ENCODE measurements around the gene LRRC8C.

Gene LRRC8C

DNA sequence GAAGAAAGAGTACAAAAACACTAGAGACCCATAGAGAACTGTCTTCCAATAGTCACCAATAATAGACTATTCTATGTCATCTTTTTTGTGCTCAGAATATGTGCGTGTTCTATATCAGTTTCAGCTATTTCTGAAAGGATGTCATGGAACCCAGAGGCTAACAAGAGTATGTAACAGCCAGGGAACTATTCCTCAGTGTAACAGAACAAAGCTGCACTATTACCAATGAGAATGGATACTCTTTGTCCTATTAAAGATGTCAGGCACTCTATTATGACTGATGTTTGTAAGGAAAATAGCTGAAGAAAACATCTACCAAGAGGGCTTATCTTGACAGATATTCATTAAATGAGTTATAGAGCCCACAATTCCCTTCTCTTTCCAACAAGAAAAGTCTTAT, 8.6 kb upstream of the LRRC8C start:
- Histone ChIP-seq H4K20me1 (ENCODE audit: insufficient read depth, low read length) (no peaks in the 10 kb centered on the region), H3K4me3 (ENCODE audit: low read depth, low read length, poor library complexity, severe bottlenecking) (no peak overlapping the region), H3K9ac (ENCODE audit: low read length) (no peak overlapping the region), H3K4me2 (ENCODE audit: low read length) (no peak overlapping the region), H3K9me3 (ENCODE audit: low read length) (no peaks in the 10 kb centered on the region), H3K27me3 (ENCODE audit: insufficient read depth, low read length) (no peaks in the 10 kb centered on the region), H2AFZ (ENCODE audit: low read length) (no peak overlapping the region), H3K9me2 (ENCODE audit: low read depth, low read length) (no peaks in the 10 kb centered on the region), H3K79me2 (ENCODE audit: insufficient read depth, low read length) (no peaks in the 10 kb centered on the region), H3K36me3 (ENCODE audit: insufficient read depth, low read length) (no peaks in the 10 kb centered on the region), H3K27ac (ENCODE audit: low read depth, low read length, poor library complexity, severe bottlenecking) (no peak overlapping the region), H3F3A (ENCODE audit: insufficient read depth, low read length) (no peaks in the 10 kb centered on the region), H3K4me1 (ENCODE audit: insufficient read depth, low read length, severe bottlenecking) (no peaks in the 10 kb centered on the region)
- TF ChIP-seq EZH2 (IDR thresholded peaks at IDR 0.05; ENCODE audit: borderline replicate concordance, low read length), result no peak
- TF ChIP-seq CTCF (IDR thresholded peaks at IDR 0.05; ENCODE audit: low read length), result no peak

DNA sequence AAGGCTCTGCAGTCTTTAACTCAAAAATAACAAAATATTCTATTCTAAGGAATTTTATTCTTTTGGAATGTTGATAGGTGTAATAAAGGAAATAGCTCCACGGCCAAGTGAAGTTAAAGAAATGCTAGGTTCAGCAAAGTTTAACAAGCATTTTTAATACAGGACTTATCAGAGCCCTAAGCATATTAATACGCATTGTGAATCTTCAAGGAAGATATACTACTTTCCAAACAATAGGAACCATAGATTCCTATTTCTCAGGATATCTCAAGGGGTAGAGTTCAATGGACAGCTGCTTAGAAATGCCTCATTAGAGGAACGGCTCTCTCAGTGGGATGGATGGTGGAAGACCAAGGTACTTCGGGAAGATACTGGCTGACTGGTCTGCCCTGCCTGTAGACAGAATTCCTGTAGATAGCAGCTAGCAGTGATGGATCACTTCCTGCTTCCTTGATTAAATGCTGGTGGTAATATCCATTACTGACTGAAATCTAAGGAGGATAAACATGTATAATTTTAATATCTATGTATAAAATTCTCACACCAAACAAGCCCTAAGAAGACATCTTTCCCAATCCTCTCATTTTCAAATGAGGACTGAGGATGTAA, 8.1 kb upstream of the LRRC8C start:
- Histone ChIP-seq H3K27ac (ENCODE audit: low read depth, low read length, poor library complexity, severe bottlenecking) (no peak overlapping the region), H3K79me2 (ENCODE audit: insufficient read depth, low read length) (no peaks in the 10 kb centered on the region), H4K20me1 (ENCODE audit: insufficient read depth, low read length) (no peaks in the 10 kb centered on the region), H3K27me3 (ENCODE audit: insufficient read depth, low read length) (no peaks in the 10 kb centered on the region), H3K9ac (ENCODE audit: low read length) (no peak overlapping the region), H3K4me1 (ENCODE audit: insufficient read depth, low read length, severe bottlenecking) (no peaks in the 10 kb centered on the region), H3K4me3 (ENCODE audit: low read depth, low read length, poor library complexity, severe bottlenecking) (no peak overlapping the region), H3K9me2 (ENCODE audit: low read depth, low read length) (no peaks in the 10 kb centered on the region), H3K36me3 (ENCODE audit: insufficient read depth, low read length) (no peaks in the 10 kb centered on the region), H3K9me3 (ENCODE audit: low read length) (no peaks in the 10 kb centered on the region), H3K4me2 (ENCODE audit: low read length) (no peak overlapping the region), H2AFZ (ENCODE audit: low read length) (no peak overlapping the region), H3F3A (ENCODE audit: insufficient read depth, low read length) (no peaks in the 10 kb centered on the region)
- TF ChIP-seq EZH2 (IDR thresholded peaks at IDR 0.05; ENCODE audit: borderline replicate concordance, low read length) (no peak), CTCF (IDR thresholded peaks at IDR 0.05; ENCODE audit: low read length) (no peak)

- H3F3A ChIP-seq (ENCODE audit: insufficient read depth, low read length), result no peaks in the 10 kb centered on the region
- no peaks in the 10 kb centered on the region for H3K36me3 ChIP-seq (ENCODE audit: insufficient read depth, low read length)
- no peaks in the 10 kb centered on the region for H3K9me2 ChIP-seq (ENCODE audit: low read depth, low read length)
- no peak overlapping the region for H2AFZ ChIP-seq (ENCODE audit: low read length)
- H4K20me1 ChIP-seq (ENCODE audit: insufficient read depth, low read length), result no peaks in the 10 kb centered on the region
- H3K4me1 ChIP-seq (ENCODE audit: insufficient read depth, low read length, severe bottlenecking), result peaks cover 7% of the 10 kb centered on the region
- no peaks in the 10 kb centered on the region for H3K79me2 ChIP-seq (ENCODE audit: insufficient read depth, low read length)
- H3K27ac ChIP-seq (ENCODE audit: low read depth, low read length, poor library complexity, severe bottlenecking), result no peak overlapping the region
- H3K9me3 ChIP-seq (ENCODE audit: low read length), result no peaks in the 10 kb centered on the region
- no peak overlapping the region for H3K4me3 ChIP-seq (ENCODE audit: low read depth, low read length, poor library complexity, severe bottlenecking)
- no peaks in the 10 kb centered on the region for H3K27me3 ChIP-seq (ENCODE audit: insufficient read depth, low read length)
- no peak for TF ChIP-seq CTCF (IDR thresholded peaks at IDR 0.05; ENCODE audit: low read length)
- no peak for TF ChIP-seq EZH2 (IDR thresholded peaks at IDR 0.05; ENCODE audit: borderline replicate concordance, low read length)
- H3K4me2 ChIP-seq (ENCODE audit: low read length), result no peak overlapping the region
- H3K9ac ChIP-seq (ENCODE audit: low read length), result no peak overlapping the region
Observed at GRCh38 chr1:89627596-89627962, 5.3 kb upstream of the LRRC8C start.

Data from OCI-LY1 (cell line).